ENCODE measurements around the gene TCF12. TPM values are rescaled to one million over a fixed set of nuclear protein-coding genes. Genes with fewer than 3 reads are reported as not detected.
"Not testable (repeated sequence)": the region's sequence is repeated elsewhere in the genome, so short reads cannot be mapped to it uniquely, and the experiment has no call there.

The TCF12 gene
- total and polyA plus RNA-seq, 2 of the 8 experiments (the other 6 are each of a cell fraction or from before 2014, with no cell fraction given), result 85.8 to 101 TPM

GRCh38 chr15:57097919-57098543, 179.6 kb downstream of the TCF12 start:
- H3K23ac ChIP-seq (ENCODE audit: insufficient read length); CTCF ChIA-PET (ENCODE audit: partially characterized antibody): not testable (repeated sequence)

More at GRCh38 chr15:57097919-57098543, 179.6 kb downstream of the TCF12 start:
- H2BK120ac ChIP-seq (replicated peaks; ENCODE audit: low read depth, low read length); H2AK5ac ChIP-seq (ENCODE audit: low read depth, low read length); H3K56ac ChIP-seq (replicated peaks; ENCODE audit: insufficient read length, low read depth, low read length); H4K91ac ChIP-seq (replicated peaks; ENCODE audit: insufficient read length, low read length); H3K79me1 ChIP-seq (ENCODE audit: low read depth, low read length); H2BK15ac ChIP-seq (ENCODE audit: low read length); H2BK12ac ChIP-seq (ENCODE audit: low read depth, low read length); H2BK20ac ChIP-seq (ENCODE audit: low read length); H3K4ac ChIP-seq (replicated peaks; ENCODE audit: insufficient read length, low read depth, low read length); H2AFZ ChIP-seq (ENCODE audit: low read length); H3K4me1 ChIP-seq (replicated peaks in 1 of 4; ENCODE audit: control insufficient read depth in 3 of 4, insufficient read depth in 4 of 4, low read length in 3 of 4); H3K4me3 ChIP-seq (ENCODE audit: extremely low read depth in 1 of 4, insufficient read depth in 2 of 4, low read depth in 3 of 4, low read length in 4 of 4); FAIRE-seq; H4K8ac ChIP-seq (ENCODE audit: extremely low read depth, insufficient read depth, low read length); H3K23me2 ChIP-seq (ENCODE audit: low read depth, low read length); H2BK5ac ChIP-seq (ENCODE audit: low read depth, low read length); H3K27ac ChIP-seq (ENCODE audit: low read depth, low read length); DNase-seq (ENCODE audit: low read depth in 1 of 2, low spot score in 2 of 2); H3K14ac ChIP-seq (ENCODE audit: insufficient read length); H3K18ac ChIP-seq (ENCODE audit: extremely low read depth, low read length); H3K4me2 ChIP-seq (ENCODE audit: insufficient read depth in 1 of 2, low read depth in 2 of 2, low read length in 2 of 2); H3K27me3 ChIP-seq (replicated peaks in 1 of 4; ENCODE audit: control insufficient read depth in 3 of 4, extremely low read depth in 1 of 4, insufficient read depth in 3 of 4, low read length in 3 of 4); H3K9ac ChIP-seq (replicated peaks in 1 of 4; ENCODE audit: extremely low read depth in 1 of 4, low read depth in 3 of 4, low read length in 3 of 4); H3K36me3 ChIP-seq (ENCODE audit: control insufficient read depth in 2 of 4, insufficient read depth in 4 of 4, low read length in 3 of 4); H3K9me3 ChIP-seq (ENCODE audit: insufficient read depth in 2 of 2, low read depth in 1 of 2, low read length in 1 of 2); H4K20me1 ChIP-seq (replicated peaks in 1 of 2; ENCODE audit: control insufficient read depth in 1 of 2, insufficient read depth in 2 of 2, low read length in 2 of 2); H4K5ac ChIP-seq (ENCODE audit: insufficient read length, low read depth, low read length); POLR2A ChIA-PET (ENCODE audit: partially characterized antibody): not testable (repeated sequence)
- 94% methylated on average over 4 of the region's 4 CpGs; no CpG with 5 or more reads in 1 of the 2 experiments for WGBS, 2 experiments (ENCODE audit: extremely low coverage in 1 of 2, insufficient coverage in 1 of 2, insufficient read length in 1 of 2, insufficient replicate concordance in 2 of 2, low coverage in 1 of 2, low lambda C conversion rate in 2 of 2, missing lambda C conversion rate in 1 of 2)
- peaks cover 0 to 26% of the 10 kb centered on the region in 2 experiments; a peak in 2 of 4 replicates for H3K79me2 ChIP-seq (ENCODE audit: control insufficient read depth in 1 of 2, insufficient read depth in 2 of 2, low read length in 2 of 2)
